Ammon's horn (tissue), 1 donor: ENCODE data around the gene KLRD1.
A peak's percentile ranks its signal among the peaks of the same experiment; 100 is the strongest.
"Not testable (repeated sequence)": the region's sequence is repeated elsewhere in the genome, so short reads cannot be mapped to it uniquely, and the experiment has no call there.

Source experiments
- DNase-seq: peaks from one replicate; pipeline ENCODE4 v3.0.0-alpha.2; 2016; ENCODE audit warnings: low spot score

Gene KLRD1

DNA sequence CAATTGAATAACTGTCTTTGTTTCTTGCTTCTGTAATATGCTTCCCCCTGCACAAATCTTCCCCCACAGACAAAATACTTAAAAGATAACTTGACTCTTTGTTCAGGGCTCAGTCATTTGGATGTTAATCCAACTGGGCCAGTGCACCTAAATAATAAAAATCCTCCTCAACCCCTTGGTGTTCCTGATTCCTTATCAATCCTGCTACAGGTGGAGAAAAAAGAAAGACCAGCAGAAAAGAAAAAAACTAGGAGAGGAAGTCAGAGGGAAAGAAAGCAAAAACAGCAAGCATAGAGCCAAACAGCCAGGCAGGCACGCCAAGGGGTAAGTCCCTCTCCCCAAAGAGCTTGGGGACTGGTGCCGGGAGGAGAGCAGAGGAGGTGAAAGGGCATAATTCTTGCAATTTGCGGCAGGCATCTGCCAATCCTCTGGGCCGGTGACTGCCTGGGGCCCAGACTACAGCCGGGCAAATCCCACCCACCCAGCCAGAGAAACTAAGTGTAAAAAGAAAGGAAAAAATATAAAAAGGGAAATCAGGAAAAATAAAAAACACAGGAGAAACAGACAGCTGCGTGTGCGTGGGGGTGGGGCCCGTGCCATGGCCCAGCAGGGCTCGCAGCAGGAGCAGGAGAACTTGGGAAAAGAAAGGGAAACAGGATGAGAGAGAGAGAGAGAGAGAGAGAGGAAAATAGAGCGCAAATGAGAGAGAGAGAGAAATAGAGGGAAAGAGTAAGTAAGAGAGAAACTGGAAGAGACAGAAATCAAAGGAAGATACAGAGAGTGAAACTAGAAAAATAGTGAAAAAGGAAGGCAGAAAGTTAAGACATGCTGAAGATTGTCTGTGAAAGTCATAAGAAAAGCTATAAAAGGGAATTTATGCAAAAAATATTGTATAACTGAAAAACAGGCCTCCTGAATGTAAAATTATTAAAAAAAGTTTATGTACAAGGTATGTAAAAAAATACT lies 60.8 kb downstream of the KLRD1 start:
- peak; percentile 56 for DNase-seq

DNA sequence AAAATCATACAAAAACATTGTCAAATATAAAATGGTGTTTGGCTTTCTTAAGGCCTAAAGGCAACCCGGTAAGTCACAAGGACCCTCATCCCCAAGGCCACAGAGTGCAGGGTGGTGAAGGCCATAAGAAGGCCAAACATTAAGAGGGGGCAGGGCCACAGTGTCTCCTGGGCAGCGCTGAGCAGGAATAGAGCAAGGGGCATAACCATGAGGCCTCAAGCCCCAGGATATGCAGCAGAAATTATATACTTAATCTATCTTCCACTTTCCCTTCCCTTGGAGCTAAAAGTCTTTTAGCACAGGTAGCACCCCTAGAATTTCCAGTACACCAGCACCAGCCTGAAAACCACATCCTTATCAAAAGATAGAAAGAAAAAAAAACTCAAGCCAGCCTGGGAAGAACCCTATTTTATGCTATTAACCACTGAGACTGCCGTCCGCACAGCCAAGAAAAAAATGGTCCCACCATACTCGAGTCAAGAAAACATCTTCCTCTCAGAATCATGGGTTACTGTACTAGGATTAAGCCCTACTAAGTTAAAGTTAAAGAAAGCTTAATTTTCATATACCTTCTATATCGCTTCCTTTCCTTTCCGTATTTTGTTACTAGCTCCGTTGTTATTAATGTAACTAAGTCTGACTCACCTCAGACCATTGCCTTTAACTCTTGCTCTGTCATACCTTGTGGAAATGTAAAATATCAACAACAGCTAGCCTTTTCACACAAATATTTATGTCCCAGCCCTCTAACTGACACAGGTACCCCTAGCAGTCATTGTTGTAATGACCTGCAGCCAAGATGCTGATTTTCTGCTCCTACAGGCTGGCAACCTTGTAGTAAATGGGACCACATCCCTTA lies 62.1 kb downstream of the KLRD1 start:
- no peak for DNase-seq

DNA sequence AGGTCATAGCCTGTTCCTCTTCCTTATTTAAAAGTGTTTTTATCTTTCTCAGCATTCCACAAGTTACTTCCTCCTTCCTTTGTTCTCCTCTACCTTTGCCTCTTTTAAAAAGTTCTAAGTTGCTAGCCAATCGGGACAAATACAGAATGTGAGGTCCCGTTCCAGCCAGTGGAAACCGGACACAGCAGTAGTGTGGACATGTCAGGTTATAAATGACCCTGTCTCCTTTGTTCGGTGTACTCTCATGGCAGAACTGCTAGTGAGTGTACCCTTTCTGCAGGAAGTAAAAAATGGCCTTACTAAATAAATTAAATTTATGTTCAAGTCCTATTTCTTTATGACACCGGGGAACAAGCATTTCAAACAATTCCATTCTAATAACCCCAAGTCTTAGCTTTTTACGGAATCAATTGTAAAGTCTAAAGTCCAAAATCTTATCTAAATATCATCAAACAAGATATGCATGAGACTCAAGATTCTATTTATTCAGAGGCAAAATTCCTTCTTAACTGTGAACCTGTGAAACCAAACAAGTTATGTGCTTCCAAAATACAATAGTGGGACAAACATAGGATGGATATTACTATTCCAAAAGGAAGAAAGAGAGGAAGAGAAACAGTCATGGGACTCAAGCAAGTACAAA lies 64.3 kb downstream of the KLRD1 start:
- DNase-seq: not testable (repeated sequence)

DNA sequence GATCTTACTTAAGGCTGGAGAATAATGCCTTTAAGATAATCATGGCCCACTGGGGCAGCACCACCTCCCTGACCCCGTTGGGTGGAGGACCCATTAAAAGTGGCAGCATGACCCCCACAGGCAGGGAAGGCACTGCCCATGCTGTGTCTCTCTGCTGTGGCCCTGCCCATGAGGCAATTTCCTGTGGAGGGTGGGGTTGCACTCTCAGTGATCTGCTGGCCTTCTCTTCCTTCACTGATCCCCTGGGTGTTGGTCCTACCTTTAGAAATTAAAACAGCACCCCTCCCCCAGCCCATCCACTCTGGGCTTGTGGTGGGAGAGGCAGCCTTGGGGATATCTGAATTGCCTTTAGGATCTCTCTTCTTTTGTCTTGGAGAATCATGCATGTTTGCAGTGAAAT lies 64.9 kb downstream of the KLRD1 start:
- DNase-seq: peak; percentile 58

DNA sequence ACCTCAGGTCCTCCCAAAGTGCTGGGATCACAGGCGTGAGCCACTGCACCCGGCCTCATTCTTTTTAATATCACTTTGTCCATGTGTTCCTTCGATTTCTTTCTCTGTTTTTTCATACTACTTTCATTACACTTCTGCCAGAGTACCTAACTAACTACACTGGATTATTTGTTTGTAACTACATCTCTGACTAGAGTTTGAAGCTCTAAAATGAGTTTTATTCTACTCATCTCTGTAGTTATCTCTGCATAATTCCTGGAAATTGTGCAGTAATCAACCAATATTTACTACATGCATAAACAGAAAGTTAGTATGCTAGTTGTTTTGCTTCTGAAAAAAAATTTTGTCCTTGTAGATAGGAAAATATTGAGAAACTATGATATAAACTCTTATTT lies 67.0 kb downstream of the KLRD1 start:
- DNase-seq: no peak

DNA sequence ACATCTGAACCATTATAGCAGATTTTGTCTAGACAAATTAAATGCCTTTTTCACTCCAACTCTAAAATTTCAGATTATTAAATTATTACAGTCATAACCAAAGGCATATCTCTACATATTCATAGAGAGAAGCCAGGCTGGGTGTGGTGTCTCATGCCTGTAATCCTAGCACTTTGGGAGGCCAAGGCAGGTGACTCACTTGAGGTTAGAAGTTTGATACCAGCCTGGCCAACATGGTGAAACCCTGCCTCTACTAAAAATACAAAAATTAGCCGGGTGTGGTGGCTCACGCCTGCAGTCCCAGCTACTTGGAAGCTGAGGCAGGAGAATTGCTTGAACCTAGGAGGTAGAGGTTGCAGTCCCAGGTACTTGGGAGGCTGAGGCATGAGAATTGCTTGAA lies 71.1 kb downstream of the KLRD1 start:
- not testable (repeated sequence) for DNase-seq
